Heart left ventricle (tissue), 16 donors: ENCODE measurements around the gene EFNA5. TPM values are rescaled to one million over a fixed set of nuclear protein-coding genes. Genes with fewer than 3 reads are reported as not detected.

Source experiments
- ATAC-seq, 4 donors: fragments of 200-7000 bp; cut with Tn5 transposase; one replicate each; pipeline ENCODE4 v1.9.1; 2020 to 2022; ENCODE audit warnings: moderate library complexity in 4 of 4, mild to moderate bottlenecking in 3 of 4, moderate number of reproducible peaks in 1 of 4
- DNase-seq, 5 donors: peaks; one replicate each; pipeline ENCODE4 v3.0.0-alpha.2; 2020
- H3K27ac ChIP-seq, 12 donors: fragments of 200-600 bp; sonication (generic) in 4 of 12; one replicate each; pipeline versions ENCODE4 v1.5.0 to v1.8.0; 2016 to 2022; ENCODE audit warnings: mild to moderate bottlenecking in 2 of 12
- H3K27me3 ChIP-seq, 9 donors: fragments of 200-600 bp; sonication (generic) in 2 of 9; one replicate each; pipeline versions ENCODE4 v1.5.1 to v1.8.0; 2016 to 2022; ENCODE audit warnings: mild to moderate bottlenecking in 3 of 9
- H3K36me3 ChIP-seq, 9 donors: fragments of 200-600 bp; sonication (generic) in 2 of 9; one replicate each; pipeline versions ENCODE4 v1.5.0 to v1.8.0; 2018 to 2022; ENCODE audit warnings: mild to moderate bottlenecking in 2 of 9
- H3K4me1 ChIP-seq, 12 donors: fragments of 200-600 bp; sonication (generic) in 4 of 12; one replicate each; pipeline versions ENCODE4 v1.5.0 to v1.8.0; 2016 to 2022; ENCODE audit warnings: mild to moderate bottlenecking in 3 of 12
- H3K4me3 ChIP-seq, 12 donors: fragments of 200-600 bp; sonication (generic) in 4 of 12; one replicate each; pipeline versions ENCODE4 v1.5.0 to v1.8.0; 2017 to 2022; ENCODE audit warnings: mild to moderate bottlenecking in 9 of 12, moderate library complexity in 4 of 12
- H3K9me3 ChIP-seq, 12 donors: fragments of 200-600 bp; sonication (generic) in 4 of 12; one replicate each; pipeline versions ENCODE4 v1.5.0 to v1.8.0; 2016 to 2022; ENCODE audit warnings: mild to moderate bottlenecking in 1 of 12
- POLR2A ChIP-seq, 2 donors: fragments of 450-650 bp; IDR thresholded peaks; one replicate each; pipeline ENCODE4 v1.6.1; 2017; ENCODE audit warnings: antibody characterized with exemption in 2 of 2, mild to moderate bottlenecking in 2 of 2, moderate library complexity in 2 of 2
- WGBS, 4 donors: extraction: QIAGEN DNeasy Blood & Tissue Kit in 2 of 4; methylation state at CpG; one replicate each; pipeline versions ENCODE4 v1.1.5 to v1.1.7; 2013 to 2018; 5-methylcytosine and 5-hydroxymethylcytosine counted together
- intact Hi-C, 10 donors: fragments of 100-400 bp; cut with DNase I; formaldehyde crosslinking; loops; one replicate each; pipeline versions ENCODE4 v1.11.1 to v1.14.2; 2022
- polyA plus RNA-seq, 2 donors: library from polyadenylated mRNA; stranded (reverse); fragments of 200-250 nt; gene quantifications; one replicate each; pipeline ENCODE4 v1.2.3, GENCODE V29; 2013
- total RNA-seq, 9 donors: library from RNA; depleted of rRNA in 2 of 9; stranded (reverse); fragments of >200 nt in 2 of 9; fragmentation: NEBNext Ultra II Directional in 3 of 9; extraction: Animal tissue kit (Norgen Biotek cat#: 25700) in 3 of 9; gene quantifications; one replicate each; pipeline versions ENCODE4 v1.1.0 to v1.2.4, GENCODE V29; 2016 to 2023
- TF ChIP-seq, protein P1 (sequence below), 12 donors: fragments of 200-600 bp; sonication (generic) in 4 of 12; IDR thresholded peaks; one replicate each; pipeline versions ENCODE4 v1.5.0 to v1.8.0; 2018 to 2022; ENCODE audit warnings: antibody characterized with exemption in 12 of 12, mild to moderate bottlenecking in 5 of 12
- donor health status: ischemic (EF 13 %, LVEDD 7.1; RV severe dilation, severe dysfunction).
- donor health status: healthy with polysubstance abuse.
- donor health status: DM: no; HTN: yes; CAD: no.
- donor health status: DM: no; HTN: no; CAD: no.
- donor health status: ischemic (EF 25% LVEDD 6.9; RV normal size, moderate dysfunction).
- donor health status: ischemic (EF 25% LVEDD 5.7; RV mildly dilated, moderate dysfunction).
- donor health status: healthy.
- donor health status: DM: yes; HTN: yes; CAD: no.
- donor health status: ischemic (EF 35%, LVEDD 5.7; RV mildly dilated, moderate dysfunction).
- donor health status: nonischemic (EF 11% LVEDD 7.7; RV severe dilation, severe dysfunction).
- donor health status: DM: yes; HTN: yes; CAD: no.
- donor health status: PGD.
- donor health status: ischemic (EF 29% LVEDD 5.4; RV normal size, mild dysfunction).
- donor health status: nonischemic (EF 23%, LVEDD 6.1; RV moderate dilation, normal function).

Gene EFNA5
- total and polyA plus RNA-seq, 11 donors, result 6.1 to 58.4 (median 28.3) TPM

GRCh38 chr5:107403228-107403953 is 267.3 kb downstream of the EFNA5 start:
- H3K27ac ChIP-seq, result peak overlapping the region in 6 of 12 donors; percentile 12 to 52 (median 26)
- no peak overlapping the region for H3K4me3 ChIP-seq
- intact Hi-C loops, result loop anchor here in 2 of 10 donors (10.0 kb wide), 2 partner anchors 141 to 271 kb away; partner anchors contain the start of gene EFNA5 (in 1 of the 2)
- DNase-seq, result no peak
- H3K36me3 ChIP-seq, result no peaks in the 10 kb centered on the region
- TF ChIP-seq POLR2A (IDR thresholded peaks at IDR 0.05), result no peak
- TF ChIP-seq, protein P1, sequence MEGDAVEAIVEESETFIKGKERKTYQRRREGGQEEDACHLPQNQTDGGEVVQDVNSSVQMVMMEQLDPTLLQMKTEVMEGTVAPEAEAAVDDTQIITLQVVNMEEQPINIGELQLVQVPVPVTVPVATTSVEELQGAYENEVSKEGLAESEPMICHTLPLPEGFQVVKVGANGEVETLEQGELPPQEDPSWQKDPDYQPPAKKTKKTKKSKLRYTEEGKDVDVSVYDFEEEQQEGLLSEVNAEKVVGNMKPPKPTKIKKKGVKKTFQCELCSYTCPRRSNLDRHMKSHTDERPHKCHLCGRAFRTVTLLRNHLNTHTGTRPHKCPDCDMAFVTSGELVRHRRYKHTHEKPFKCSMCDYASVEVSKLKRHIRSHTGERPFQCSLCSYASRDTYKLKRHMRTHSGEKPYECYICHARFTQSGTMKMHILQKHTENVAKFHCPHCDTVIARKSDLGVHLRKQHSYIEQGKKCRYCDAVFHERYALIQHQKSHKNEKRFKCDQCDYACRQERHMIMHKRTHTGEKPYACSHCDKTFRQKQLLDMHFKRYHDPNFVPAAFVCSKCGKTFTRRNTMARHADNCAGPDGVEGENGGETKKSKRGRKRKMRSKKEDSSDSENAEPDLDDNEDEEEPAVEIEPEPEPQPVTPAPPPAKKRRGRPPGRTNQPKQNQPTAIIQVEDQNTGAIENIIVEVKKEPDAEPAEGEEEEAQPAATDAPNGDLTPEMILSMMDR (IDR thresholded peaks at IDR 0.05), result no peak
- H3K27me3 ChIP-seq, result no peaks in the 10 kb centered on the region
- WGBS, 4 donors, result 43 to 52% (median 44%) methylated on average over 3 of the region's 3 CpGs
- no peaks in the 10 kb centered on the region for H3K9me3 ChIP-seq
- peaks cover 0 to 24% (median 6%) of the 10 kb centered on the region in 12 donors for H3K4me1 ChIP-seq
- ATAC-seq, result no peak

DNA sequence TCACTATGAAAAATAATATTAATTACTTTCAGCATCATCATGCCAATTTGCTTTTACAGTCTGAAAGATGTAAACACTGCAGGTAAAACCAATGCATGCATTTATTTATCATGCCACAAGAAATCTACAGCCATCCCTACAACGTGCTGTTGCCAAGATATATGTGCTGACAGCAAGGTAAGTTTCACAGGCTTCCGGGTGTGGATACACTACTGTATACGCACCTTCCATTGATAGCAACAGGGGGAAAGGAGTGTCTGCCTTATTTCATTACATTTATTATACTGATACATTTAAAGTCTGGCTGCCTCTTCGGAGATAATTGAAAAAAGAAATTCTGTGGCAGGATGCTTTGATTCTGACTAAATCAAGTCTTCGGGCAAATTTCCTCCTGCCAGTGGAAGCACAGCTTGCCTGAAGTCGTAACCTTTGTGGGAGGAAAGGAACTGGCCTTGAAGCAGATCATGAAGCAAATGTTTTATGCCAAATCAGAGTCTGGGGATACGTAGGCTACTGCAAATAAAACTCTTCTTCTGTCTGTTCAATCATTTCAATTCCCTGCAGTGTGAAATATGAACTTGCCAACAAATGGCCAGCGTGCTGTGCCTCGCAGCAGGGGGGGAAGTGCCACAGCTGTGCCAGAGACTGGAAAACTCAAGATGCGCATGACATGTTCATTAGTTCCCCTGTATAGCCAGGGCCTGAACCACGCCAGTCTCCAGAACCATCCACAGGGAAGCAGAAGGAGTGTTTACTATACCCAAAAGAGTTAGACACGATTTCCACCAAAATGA is 268.1 kb downstream of the EFNA5 start:
- peak in 2 of 5 donors; percentile 14 to 49 for DNase-seq
- ATAC-seq, result peak; percentile 70 to 84 (median 82)
- intact Hi-C loops, result loop anchor here in 2 of 10 donors (10.0 kb wide), 2 partner anchors 142 to 272 kb away; partner anchors contain the start of gene EFNA5 (in 1 of the 2)
- Histone ChIP-seq H3K9me3 (no peaks in the 10 kb centered on the region), H3K27me3 (no peaks in the 10 kb centered on the region), H3K4me3 (no peak overlapping the region), H3K4me1 (peaks cover 0 to 22% (median 6%) of the 10 kb centered on the region in 12 donors), H3K36me3 (no peaks in the 10 kb centered on the region), H3K27ac (peak overlapping the region in 7 of 12 donors; percentile 12 to 52 (median 28))
- 39 to 56% (median 48%) methylated on average over 12 of the region's 12 CpGs for WGBS, 4 donors
- no peak for TF ChIP-seq POLR2A (IDR thresholded peaks at IDR 0.05)
- TF ChIP-seq, protein P1 (IDR thresholded peaks at IDR 0.05), result no peak

GRCh38 chr5:107401470-107402122 is 269.1 kb downstream of the EFNA5 start:
- no peaks in the 10 kb centered on the region for H3K9me3 ChIP-seq
- DNase-seq (no peak), ATAC-seq (peak in 1 of 4 donors; percentile 24)
- TF ChIP-seq POLR2A (IDR thresholded peaks at IDR 0.05), result no peak
- TF ChIP-seq, protein P1 (IDR thresholded peaks at IDR 0.05), result no peak
- intact Hi-C loops, result loop anchor here in 2 of 10 donors (10.0 kb wide), 2 partner anchors 143 to 273 kb away; partner anchors contain the start of gene EFNA5 (in 1 of the 2)
- peaks cover 0 to 22% (median 6%) of the 10 kb centered on the region in 12 donors for H3K4me1 ChIP-seq
- no peak overlapping the region for H3K4me3 ChIP-seq
- H3K27ac ChIP-seq, result no peak overlapping the region
- no peaks in the 10 kb centered on the region for H3K27me3 ChIP-seq
- WGBS, 4 donors, result 50 to 61% (median 55%) methylated on average over 5 of the region's 5 CpGs
- no peaks in the 10 kb centered on the region for H3K36me3 ChIP-seq
